Stimulated activated CD8-positive, alpha-beta memory T cell treated with anti-CD3 and anti-CD28 coated beads, Interleukin-12 subunit alpha, Interleukin-12 subunit beta, amount 100 ng/mL, for 1 hour (primary cell): Measurements from ENCODE around the gene SPRTN.
"Not testable (repeated sequence)": the region's sequence is repeated elsewhere in the genome, so short reads cannot be mapped to it uniquely, and the experiment has no call there.

ENCODE experiments used
- DNase-seq: peaks from one replicate; pipeline ENCODE4 v3.0.0-alpha.2; 2020; ENCODE audit warnings: low read depth

SPRTN gene

GRCh38 chr1:231335663-231336602, 2.2 kb upstream of the SPRTN start:
- no peak for DNase-seq

- no peak for DNase-seq
Measured at GRCh38 chr1:231337043-231337471, 1.0 kb upstream of the SPRTN start.

GRCh38 chr1:231337472-231338269, 422 bp upstream of the SPRTN start, which contains the start of gene EXOC8:
Gene EXOC8 (minus strand): TSS chr1:231337852. CDS start chr1:231337745, 107 bp downstream.
- peak; percentile 97 for DNase-seq

- no peak for DNase-seq
Measured at GRCh38 chr1:231340328-231341013, 2.4 kb downstream of the SPRTN start.

GRCh38 chr1:231347961-231348360, 9.9 kb downstream of the SPRTN start:
- DNase-seq, result no peak

- no peak for DNase-seq
Measured at GRCh38 chr1:231348442-231348841, 10.3 kb downstream of the SPRTN start.

GRCh38 chr1:231348856-231349255, 10.8 kb downstream of the SPRTN start:
- DNase-seq, result not testable (repeated sequence)

- DNase-seq, result no peak
Measured at GRCh38 chr1:231351816-231352215, 13.7 kb downstream of the SPRTN start.

- DNase-seq, result no peak
Measured at GRCh38 chr1:231353086-231353485, 15.0 kb downstream of the SPRTN start.

- no peak for DNase-seq
Measured at GRCh38 chr1:231354330-231355020, 16.4 kb downstream of the SPRTN start.

- DNase-seq, result no peak
Measured at GRCh38 chr1:231355171-231355570, 17.1 kb downstream of the SPRTN start.

GRCh38 chr1:231357187-231357772, 19.2 kb downstream of the SPRTN start:
- no peak for DNase-seq

GRCh38 chr1:231357831-231358354, 19.8 kb downstream of the SPRTN start:
- no peak for DNase-seq

- DNase-seq, result no peak
Measured at GRCh38 chr1:231359113-231359512, 21.0 kb downstream of the SPRTN start.

GRCh38 chr1:231362325-231362724, 24.2 kb downstream of the SPRTN start:
- no peak for DNase-seq

- DNase-seq, result no peak
Measured at GRCh38 chr1:231363624-231364023, 25.5 kb downstream of the SPRTN start.

- DNase-seq, result no peak
Measured at GRCh38 chr1:231364192-231364591, 26.1 kb downstream of the SPRTN start.

- DNase-seq, result no peak
Measured at GRCh38 chr1:231369282-231369681, 31.2 kb downstream of the SPRTN start.

GRCh38 chr1:231372501-231372900, 34.4 kb downstream of the SPRTN start:
- DNase-seq, result no peak

GRCh38 chr1:231374394-231374793, 36.3 kb downstream of the SPRTN start:
- DNase-seq, result no peak

GRCh38 chr1:231376101-231376500, 38.0 kb downstream of the SPRTN start:
- no peak for DNase-seq
